ENCODE measurements around the gene CCAR1.

- no peak for TF ChIP-seq EZH2 (IDR thresholded peaks at IDR 0.05; ENCODE audit: insufficient read depth, poor library complexity, severe bottlenecking)
- TF ChIP-seq EZH2phosphoT487 (IDR thresholded peaks at IDR 0.05; ENCODE audit: insufficient read depth, low read depth), result no peak
These were observed 111.0 kb downstream of the CCAR1 start for GRCh38 chr10:68831961-68832455.

Data from GM23248 (cell line).